ENCODE measurements around the gene SEPTIN10. TPM values are rescaled to one million over a fixed set of nuclear protein-coding genes. Genes with fewer than 3 reads are reported as not detected.
"Not testable (repeated sequence)": the region's sequence is repeated elsewhere in the genome, so short reads cannot be mapped to it uniquely, and the experiment has no call there.

The SEPTIN10 gene
- total and polyA plus RNA-seq, 5 donors from 2014 or later: 1.1 to 5.6 (median 4.8) TPM

DNA sequence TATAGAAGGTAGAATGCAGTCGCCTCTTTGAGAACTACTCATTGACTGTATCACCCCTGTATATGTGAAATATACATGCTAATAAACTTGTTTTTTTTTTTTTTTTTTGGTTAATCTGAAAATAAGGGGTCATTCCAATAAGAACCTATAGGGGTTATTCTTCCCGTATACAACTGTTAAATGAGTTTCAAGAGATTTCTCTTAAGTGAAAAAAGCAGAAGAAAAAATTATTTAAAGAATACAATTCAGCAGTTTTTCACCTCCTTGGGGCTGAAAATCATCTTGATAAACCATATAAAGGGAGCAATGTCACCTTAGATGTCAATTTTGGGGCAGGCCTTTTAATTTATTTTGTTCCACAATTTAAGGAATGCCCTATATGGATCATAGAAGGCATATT lies 66.5 kb downstream of the SEPTIN10 start:
- H3K27ac ChIP-seq (ENCODE audit: insufficient read depth, low read length, poor library complexity, severe bottlenecking): no peak overlapping the region
- ATAC-seq (ENCODE audit: low read depth in 2 of 2): no peak
- no peak overlapping the region for H3K27ac Mint-ChIP-seq
- no peak overlapping the region for H3K4me3 ChIP-seq (ENCODE audit: low read depth, low read length)
- no peaks in the 10 kb centered on the region for H3K4me1 Mint-ChIP-seq
- H3K36me3 ChIP-seq (ENCODE audit: control insufficient read depth, insufficient read depth, low read length): no peaks in the 10 kb centered on the region
- peaks cover 2% of the 10 kb centered on the region for H3K27me3 ChIP-seq (ENCODE audit: control insufficient read depth, insufficient read depth, low read length)
- H3K4me1 ChIP-seq (ENCODE audit: control insufficient read depth, insufficient read depth, low read length, poor library complexity, severe bottlenecking): no peaks in the 10 kb centered on the region
- H3K9me3 ChIP-seq (ENCODE audit: control insufficient read depth in 2 of 2, low read length in 2 of 2): no peaks in the 10 kb centered on the region
- peaks cover 4% of the 10 kb centered on the region for H3K27me3 Mint-ChIP-seq
- H3K4me3 Mint-ChIP-seq: no peak overlapping the region
- H3K36me3 Mint-ChIP-seq: no peaks in the 10 kb centered on the region
- H3K9me3 Mint-ChIP-seq: no peaks in the 10 kb centered on the region
- no peak for DNase-seq

GRCh38 chr2:109545828-109546713 lies 67.7 kb downstream of the SEPTIN10 start:
- no peak overlapping the region for H3K4me3 Mint-ChIP-seq
- Histone ChIP-seq H3K4me1 (ENCODE audit: control insufficient read depth, insufficient read depth, low read length, poor library complexity, severe bottlenecking) (no peaks in the 10 kb centered on the region), H3K27me3 (ENCODE audit: control insufficient read depth, insufficient read depth, low read length) (peaks cover 2% of the 10 kb centered on the region), H3K9me3 (ENCODE audit: control insufficient read depth in 2 of 2, low read length in 2 of 2) (no peaks in the 10 kb centered on the region), H3K27ac (ENCODE audit: insufficient read depth, low read length, poor library complexity, severe bottlenecking) (no peak overlapping the region), H3K36me3 (ENCODE audit: control insufficient read depth, insufficient read depth, low read length) (no peaks in the 10 kb centered on the region), H3K4me3 (ENCODE audit: low read depth, low read length) (no peak overlapping the region)
- H3K9me3 Mint-ChIP-seq: no peaks in the 10 kb centered on the region
- peak; percentile 77 to 84 for ATAC-seq (ENCODE audit: low read depth in 2 of 2)
- DNase-seq: peak; percentile 25 to 65 (median 43)
- H3K36me3 Mint-ChIP-seq: no peaks in the 10 kb centered on the region
- H3K27me3 Mint-ChIP-seq: peaks cover 4% of the 10 kb centered on the region
- no peak overlapping the region for H3K27ac Mint-ChIP-seq
- H3K4me1 Mint-ChIP-seq: no peaks in the 10 kb centered on the region

DNA sequence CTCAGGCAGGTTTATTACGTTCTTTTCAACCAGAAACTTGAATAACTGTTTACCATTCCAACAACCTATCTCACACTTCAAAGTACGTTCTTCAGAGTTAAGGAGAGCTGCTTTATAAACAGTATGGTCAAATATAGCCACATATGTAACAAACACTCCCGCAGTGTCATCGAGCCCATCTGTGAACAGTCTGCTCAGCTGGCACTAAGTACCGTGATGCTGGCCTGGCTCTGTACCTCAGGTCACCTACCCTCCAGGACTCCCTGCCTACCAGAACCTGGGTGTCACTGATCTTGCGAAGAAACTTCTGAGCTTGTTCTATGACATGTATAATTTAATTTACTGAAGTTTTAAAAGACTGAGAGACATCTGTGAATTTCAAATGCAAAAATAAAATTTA lies 71.4 kb downstream of the SEPTIN10 start:
- Mint-ChIP-seq H3K4me1 (no peaks in the 10 kb centered on the region), H3K9me3 (no peaks in the 10 kb centered on the region)

GRCh38 chr2:109538546-109538945 lies 75.2 kb downstream of the SEPTIN10 start:
- H3K9me3 Mint-ChIP-seq: peaks cover 0 to 4% (median 0%) of the 10 kb centered on the region in 7 donors
- Histone ChIP-seq H3K36me3 (ENCODE audit: control insufficient read depth, insufficient read depth, low read length) (no peaks in the 10 kb centered on the region), H3K27me3 (ENCODE audit: control insufficient read depth, insufficient read depth, low read length) (no peaks in the 10 kb centered on the region), H3K4me1 (ENCODE audit: control insufficient read depth, insufficient read depth, low read length, poor library complexity, severe bottlenecking) (no peaks in the 10 kb centered on the region), H3K9me3 (ENCODE audit: control insufficient read depth in 2 of 2, low read length in 2 of 2) (no peaks in the 10 kb centered on the region), H3K4me3 (ENCODE audit: low read depth, low read length) (no peak overlapping the region), H3K27ac (ENCODE audit: insufficient read depth, low read length, poor library complexity, severe bottlenecking) (no peak overlapping the region)
- H3K36me3 Mint-ChIP-seq: no peaks in the 10 kb centered on the region
- ATAC-seq (ENCODE audit: low read depth in 2 of 2) (no peak), DNase-seq (no peak)
- no peaks in the 10 kb centered on the region for H3K4me1 Mint-ChIP-seq
- peaks cover 5% of the 10 kb centered on the region for H3K27me3 Mint-ChIP-seq
- H3K4me3 Mint-ChIP-seq: no peak overlapping the region
- no peak overlapping the region for H3K27ac Mint-ChIP-seq

More for the DNA sequence above, 71.4 kb downstream of the SEPTIN10 start:
- Histone ChIP-seq H3K27ac (ENCODE audit: insufficient read depth, low read length, poor library complexity, severe bottlenecking) (no peak overlapping the region), H3K27me3 (ENCODE audit: control insufficient read depth, insufficient read depth, low read length) (peaks cover 2% of the 10 kb centered on the region), H3K4me1 (ENCODE audit: control insufficient read depth, insufficient read depth, low read length, poor library complexity, severe bottlenecking) (no peaks in the 10 kb centered on the region), H3K9me3 (ENCODE audit: control insufficient read depth in 2 of 2, low read length in 2 of 2) (no peaks in the 10 kb centered on the region), H3K36me3 (ENCODE audit: control insufficient read depth, insufficient read depth, low read length) (no peaks in the 10 kb centered on the region), H3K4me3 (ENCODE audit: low read depth, low read length) (no peak overlapping the region)
- H3K27ac Mint-ChIP-seq: no peak overlapping the region
- no peaks in the 10 kb centered on the region for H3K36me3 Mint-ChIP-seq
- no peak for ATAC-seq (ENCODE audit: low read depth in 2 of 2)
- peaks cover 9% of the 10 kb centered on the region for H3K27me3 Mint-ChIP-seq
- DNase-seq: no peak
- H3K4me3 Mint-ChIP-seq: no peak overlapping the region

GRCh38 chr2:109537565-109538222 lies 76.1 kb downstream of the SEPTIN10 start:
- no peaks in the 10 kb centered on the region for H3K4me1 Mint-ChIP-seq

GRCh38 chr2:109536556-109536955 lies 77.2 kb downstream of the SEPTIN10 start:
- not testable (repeated sequence) for H3K4me3 ChIP-seq (ENCODE audit: low read depth, low read length); H3K9me3 ChIP-seq (ENCODE audit: control insufficient read depth in 2 of 2, low read length in 2 of 2); H3K4me3 Mint-ChIP-seq; H3K27me3 ChIP-seq (ENCODE audit: control insufficient read depth, insufficient read depth, low read length); H3K36me3 ChIP-seq (ENCODE audit: control insufficient read depth, insufficient read depth, low read length); H3K4me1 ChIP-seq (ENCODE audit: control insufficient read depth, insufficient read depth, low read length, poor library complexity, severe bottlenecking); H3K4me1 Mint-ChIP-seq; ATAC-seq (ENCODE audit: low read depth in 2 of 2); H3K27ac ChIP-seq (ENCODE audit: insufficient read depth, low read length, poor library complexity, severe bottlenecking); DNase-seq; H3K9me3 Mint-ChIP-seq; H3K27ac Mint-ChIP-seq; H3K36me3 Mint-ChIP-seq
- peaks cover 16% of the 10 kb centered on the region for H3K27me3 Mint-ChIP-seq

More at GRCh38 chr2:109537565-109538222, 76.1 kb downstream of the SEPTIN10 start:
- Histone ChIP-seq H3K9me3 (ENCODE audit: control insufficient read depth in 2 of 2, low read length in 2 of 2) (no peaks in the 10 kb centered on the region), H3K27me3 (ENCODE audit: control insufficient read depth, insufficient read depth, low read length) (no peaks in the 10 kb centered on the region), H3K4me1 (ENCODE audit: control insufficient read depth, insufficient read depth, low read length, poor library complexity, severe bottlenecking) (no peaks in the 10 kb centered on the region), H3K27ac (ENCODE audit: insufficient read depth, low read length, poor library complexity, severe bottlenecking) (no peak overlapping the region), H3K4me3 (ENCODE audit: low read depth, low read length) (no peak overlapping the region), H3K36me3 (ENCODE audit: control insufficient read depth, insufficient read depth, low read length) (no peaks in the 10 kb centered on the region)
- no peak for ATAC-seq (ENCODE audit: low read depth in 2 of 2)
- Mint-ChIP-seq H3K27me3 (peaks cover 6% of the 10 kb centered on the region), H3K36me3 (no peaks in the 10 kb centered on the region), H3K9me3 (peaks cover 0 to 4% (median 0%) of the 10 kb centered on the region in 7 donors), H3K27ac (no peak overlapping the region), H3K4me3 (no peak overlapping the region)
- no peak for DNase-seq

- no peak overlapping the region for H3K4me3 Mint-ChIP-seq
Measured at GRCh38 chr2:109535217-109535946, 78.4 kb downstream of the SEPTIN10 start.

More at GRCh38 chr2:109535217-109535946, 78.4 kb downstream of the SEPTIN10 start:
- Histone ChIP-seq H3K4me1 (ENCODE audit: control insufficient read depth, insufficient read depth, low read length, poor library complexity, severe bottlenecking) (no peaks in the 10 kb centered on the region), H3K36me3 (ENCODE audit: control insufficient read depth, insufficient read depth, low read length) (no peaks in the 10 kb centered on the region), H3K27me3 (ENCODE audit: control insufficient read depth, insufficient read depth, low read length) (no peaks in the 10 kb centered on the region), H3K27ac (ENCODE audit: insufficient read depth, low read length, poor library complexity, severe bottlenecking) (no peak overlapping the region), H3K9me3 (ENCODE audit: control insufficient read depth in 2 of 2, low read length in 2 of 2) (no peaks in the 10 kb centered on the region), H3K4me3 (ENCODE audit: low read depth, low read length) (no peak overlapping the region)
- H3K27ac Mint-ChIP-seq: no peak overlapping the region
- H3K9me3 Mint-ChIP-seq: peaks cover 0 to 4% (median 0%) of the 10 kb centered on the region in 7 donors
- no peaks in the 10 kb centered on the region for H3K4me1 Mint-ChIP-seq
- DNase-seq (no peak), ATAC-seq (ENCODE audit: low read depth in 2 of 2) (no peak)
- no peaks in the 10 kb centered on the region for H3K36me3 Mint-ChIP-seq
- peaks cover 19% of the 10 kb centered on the region for H3K27me3 Mint-ChIP-seq
